Right ventricle myocardium superior (tissue), 1 donor: ENCODE data around the gene RBM34. TPM values are rescaled to one million over a fixed set of nuclear protein-coding genes. Genes with fewer than 3 reads are reported as not detected.
"Not testable (repeated sequence)": the region's sequence is repeated elsewhere in the genome, so short reads cannot be mapped to it uniquely, and the experiment has no call there.

Experiments used
- ATAC-seq: fragments of 200-7000 bp; cut with Tn5 transposase; one replicate; pipeline ENCODE4 v1.9.1; 2020; ENCODE audit warnings: mild to moderate bottlenecking; ENCODE audit not compliant: poor library complexity
- DNase-seq: peaks from one replicate; pipeline ENCODE4 v3.0.0-alpha.2; 2020
- intact Hi-C: fragments of 100-400 bp; cut with DNase I; formaldehyde crosslinking; loops from one replicate; pipeline ENCODE4 v1.11.2; 2022
- total RNA-seq: library from RNA; stranded (reverse); fragmentation: NEBNext Ultra II Directional; extraction: Animal tissue kit (Norgen Biotek cat#: 25700); gene quantifications from one replicate; pipeline ENCODE4 v1.2.1, GENCODE V29; 2021
- donor health status: DM: no; HTN: yes; CAD: no; lungs with severe emphysema.

The RBM34 gene
- total RNA-seq, 1 donor from 2014 or later = 50.1 TPM

DNA sequence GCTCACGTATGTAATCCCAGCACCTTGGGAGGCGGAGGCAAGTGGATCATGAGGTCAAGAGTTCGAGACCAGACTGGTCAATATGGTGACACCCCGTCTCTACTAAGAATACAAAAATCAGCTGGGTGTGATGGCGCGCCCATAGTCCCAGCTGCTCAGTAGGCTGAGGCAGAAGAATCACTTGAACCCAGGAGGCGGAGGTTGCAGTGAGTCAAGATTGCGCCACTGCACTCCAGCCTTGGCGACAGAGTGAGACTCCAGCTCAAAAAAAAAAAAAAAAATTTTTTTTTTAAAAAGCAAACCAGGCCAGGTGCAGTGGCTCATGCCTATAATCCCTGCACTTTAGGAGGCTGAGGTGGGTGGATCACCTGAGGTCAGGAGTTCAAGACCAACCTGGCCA is 1.8 kb downstream of the RBM34 start:
- DNase-seq, intact Hi-C loops: not testable (repeated sequence)

DNA sequence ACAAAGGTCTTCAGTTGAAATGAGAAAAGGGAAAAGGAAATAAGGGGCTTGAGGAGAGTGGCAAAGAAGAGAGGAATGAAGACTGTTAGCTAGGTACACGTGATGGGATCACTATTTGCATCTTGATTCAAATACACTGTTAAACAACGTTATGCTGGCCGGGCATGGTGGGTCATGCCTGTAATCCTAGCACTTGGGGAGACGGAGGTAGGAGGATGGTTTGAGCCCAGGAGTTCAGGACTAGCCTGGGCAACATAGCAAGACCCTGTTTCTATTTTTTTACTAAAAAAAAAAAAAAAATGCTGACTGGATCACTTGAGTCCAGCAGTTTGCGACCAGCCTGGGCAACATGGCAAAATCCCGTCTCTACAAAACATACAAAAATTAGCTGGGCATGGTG is 2.4 kb downstream of the RBM34 start:
- intact Hi-C loops = no loop called here
- no peak for DNase-seq
- ATAC-seq = no peak

More for the DNA sequence above, 1.8 kb downstream of the RBM34 start:
- ATAC-seq = not testable (repeated sequence)

DNA sequence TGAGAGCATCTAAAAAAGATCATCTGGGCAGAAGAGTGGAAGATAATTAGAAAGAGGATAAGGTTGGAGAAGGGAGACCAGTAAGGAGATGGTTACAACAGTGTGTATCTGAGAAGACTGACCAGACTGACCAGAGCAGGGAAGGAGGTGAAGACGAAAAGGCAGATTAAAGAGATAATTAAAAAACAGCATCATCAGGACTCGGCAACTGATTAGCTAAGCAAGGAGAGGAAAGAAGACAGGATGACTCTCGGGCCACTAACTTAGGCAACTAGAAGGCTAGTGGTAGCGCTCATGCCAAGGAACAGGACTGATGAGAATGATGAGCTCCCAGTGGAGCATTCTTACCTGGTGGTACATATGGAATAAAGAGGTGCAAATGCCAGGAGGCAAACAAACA is 3.9 kb downstream of the RBM34 start:
- ATAC-seq (no peak), DNase-seq (no peak)
- intact Hi-C loops = no loop called here

DNA sequence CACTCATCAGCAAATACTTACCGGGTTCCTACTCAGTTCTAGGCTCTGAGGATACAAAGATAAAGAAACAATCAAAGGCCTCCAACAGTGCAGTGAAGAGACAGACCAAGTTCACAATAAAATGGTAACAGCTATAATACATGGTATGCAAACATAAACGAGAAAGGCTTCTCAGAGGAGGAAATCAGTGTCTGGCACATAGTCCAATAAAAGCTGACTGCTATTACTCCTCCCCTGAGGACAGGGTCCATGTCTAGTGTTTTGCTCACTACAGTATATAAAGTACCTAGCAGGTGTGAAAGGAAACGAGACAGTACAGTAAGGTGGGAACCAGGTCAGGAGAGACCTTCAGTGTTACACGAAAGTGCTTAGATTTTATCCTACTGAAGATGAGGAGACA is 4.3 kb downstream of the RBM34 start:
- no peak for ATAC-seq
- intact Hi-C loops = no loop called here

DNA sequence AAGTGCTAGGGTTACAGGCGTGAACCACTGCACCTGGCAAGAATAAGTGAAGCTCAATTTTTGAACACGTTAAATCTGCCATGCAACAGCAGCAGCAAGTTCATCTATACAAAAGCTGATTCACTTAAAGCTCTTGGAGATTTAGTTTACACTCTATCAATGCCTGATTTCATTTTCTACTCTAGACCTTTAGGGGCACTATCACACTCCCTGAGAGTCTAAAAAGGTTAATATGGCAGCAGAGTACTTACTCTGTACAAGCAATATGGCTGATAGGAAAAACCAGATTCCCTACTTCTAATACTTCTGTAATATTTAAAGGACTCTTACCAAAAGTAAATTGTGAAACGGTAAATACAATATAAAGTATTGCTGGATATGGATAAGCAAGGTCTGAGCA is 4.8 kb downstream of the RBM34 start:
- DNase-seq (no peak), ATAC-seq (no peak)
- intact Hi-C loops = no loop called here

More for the DNA sequence above, 4.3 kb downstream of the RBM34 start:
- no peak for DNase-seq

DNA sequence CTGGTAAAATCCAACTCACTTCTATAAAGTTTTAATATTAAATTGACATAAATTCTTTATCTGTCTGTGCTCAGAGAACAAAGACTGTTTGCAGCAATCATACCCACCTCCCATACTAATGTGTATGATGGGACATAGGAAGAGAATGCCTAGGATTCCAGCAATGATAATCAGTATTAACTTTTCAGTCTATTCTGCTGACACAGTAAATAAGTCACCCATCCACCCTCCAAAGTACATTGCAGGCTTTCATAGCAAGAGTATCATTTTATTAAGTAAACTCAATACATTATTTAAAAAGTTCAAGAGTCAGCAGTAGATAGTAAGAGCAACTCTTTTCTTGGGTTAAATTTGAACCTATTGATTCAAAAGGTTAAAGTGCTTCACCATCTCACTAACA is 8.8 kb downstream of the RBM34 start:
- DNase-seq = no peak
- no peak for ATAC-seq
- intact Hi-C loops = no loop called here

DNA sequence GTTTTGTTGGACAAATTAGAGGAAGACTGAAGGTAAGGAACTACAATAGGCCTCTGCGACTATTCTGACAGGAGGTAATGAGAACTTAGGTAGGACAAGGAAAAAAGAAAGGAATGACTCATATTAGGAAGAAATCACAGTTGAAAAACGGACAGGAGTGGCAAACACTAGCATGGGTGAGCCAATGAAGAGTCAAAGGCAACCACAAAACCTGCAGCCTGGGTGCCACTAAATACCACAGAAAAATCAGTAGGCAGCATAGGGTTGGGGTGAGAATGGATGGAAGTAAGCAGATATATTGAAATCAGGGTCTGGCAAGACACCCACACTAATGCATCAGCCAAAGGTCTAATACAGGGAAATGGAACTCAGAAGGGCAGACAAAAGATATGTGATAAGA is 10.0 kb downstream of the RBM34 start:
- no peak for DNase-seq
- intact Hi-C loops = no loop called here
- ATAC-seq = no peak

DNA sequence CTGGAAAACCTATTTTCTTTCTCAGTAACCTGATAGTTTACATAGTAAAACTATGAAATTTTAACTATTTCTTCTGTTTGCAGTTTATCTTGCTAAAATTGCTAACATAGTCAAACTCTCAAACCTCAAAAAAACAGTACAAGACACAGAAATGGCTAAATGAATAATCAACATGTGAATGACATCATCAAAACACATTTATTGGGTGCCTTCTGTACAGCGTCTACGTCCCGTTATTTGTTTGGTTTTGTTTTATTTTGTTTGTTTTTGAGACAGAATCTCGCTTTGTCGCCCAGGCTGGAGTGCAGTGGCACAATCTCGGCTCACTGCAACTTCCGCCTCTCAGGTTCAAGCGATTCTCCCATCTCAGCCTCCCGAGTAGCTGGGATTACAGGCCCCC is 11.2 kb downstream of the RBM34 start:
- intact Hi-C loops = no loop called here

DNA sequence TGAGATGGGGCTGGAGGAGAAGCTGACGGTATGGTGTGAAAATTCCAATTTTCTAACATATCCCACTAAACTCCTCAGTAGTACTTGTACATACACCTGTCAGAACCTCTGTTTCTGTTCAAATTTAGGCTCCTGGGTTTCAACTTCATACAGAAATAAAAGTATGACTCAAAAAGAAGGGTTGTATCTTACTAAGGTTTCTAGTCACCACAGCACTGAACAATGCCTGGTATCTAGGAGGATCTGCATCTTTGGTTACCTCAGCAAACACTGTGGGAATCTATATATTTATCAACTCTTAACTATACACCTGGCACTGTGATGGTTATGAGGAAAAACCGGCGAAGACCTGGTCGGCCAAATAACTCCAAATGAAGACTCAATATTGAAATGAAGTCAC is 13.8 kb downstream of the RBM34 start:
- intact Hi-C loops = no loop called here
- no peak for DNase-seq
- no peak for ATAC-seq

More for the DNA sequence above, 11.2 kb downstream of the RBM34 start:
- ATAC-seq (no peak), DNase-seq (no peak)

DNA sequence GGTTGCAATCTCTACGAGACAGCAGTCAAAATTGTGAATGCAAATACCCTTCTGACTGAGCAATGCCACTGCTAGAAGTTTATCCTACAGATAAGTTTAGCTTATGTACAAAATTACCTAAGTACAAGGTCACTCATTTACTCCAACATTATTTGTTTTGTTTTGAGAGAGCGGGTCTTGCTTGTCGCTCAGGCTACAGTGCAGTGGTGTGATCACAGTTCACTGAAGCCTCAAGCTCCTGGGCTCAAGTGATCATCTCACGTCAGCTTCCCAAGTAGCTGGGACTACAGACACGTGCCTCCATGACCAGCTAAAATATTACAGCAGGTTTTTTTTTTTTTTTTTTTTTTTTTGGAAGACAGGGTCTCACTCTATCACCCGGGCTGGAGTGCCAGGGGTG is 15.4 kb downstream of the RBM34 start:
- DNase-seq (no peak), ATAC-seq (no peak)
- intact Hi-C loops = no loop called here

DNA sequence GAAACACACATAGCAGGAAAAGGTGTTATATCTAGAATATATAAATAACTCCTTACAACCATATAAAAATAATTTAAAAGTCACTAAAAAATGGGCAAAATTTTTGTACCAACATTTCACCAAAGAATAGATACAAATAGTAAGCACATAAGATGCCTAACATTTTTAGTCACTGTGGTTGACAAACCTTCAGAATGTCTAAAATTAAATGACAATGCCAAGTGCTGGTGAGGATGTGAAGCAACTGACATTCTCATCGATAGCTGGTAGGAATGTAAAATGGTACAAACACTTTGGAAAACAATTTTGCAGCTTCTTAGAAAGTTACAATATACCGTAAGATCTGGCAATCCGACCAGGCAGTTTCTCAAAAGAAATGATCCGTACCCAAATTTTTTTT is 18.1 kb downstream of the RBM34 start:
- no peak for DNase-seq
- no peak for ATAC-seq
- intact Hi-C loops = no loop called here

DNA sequence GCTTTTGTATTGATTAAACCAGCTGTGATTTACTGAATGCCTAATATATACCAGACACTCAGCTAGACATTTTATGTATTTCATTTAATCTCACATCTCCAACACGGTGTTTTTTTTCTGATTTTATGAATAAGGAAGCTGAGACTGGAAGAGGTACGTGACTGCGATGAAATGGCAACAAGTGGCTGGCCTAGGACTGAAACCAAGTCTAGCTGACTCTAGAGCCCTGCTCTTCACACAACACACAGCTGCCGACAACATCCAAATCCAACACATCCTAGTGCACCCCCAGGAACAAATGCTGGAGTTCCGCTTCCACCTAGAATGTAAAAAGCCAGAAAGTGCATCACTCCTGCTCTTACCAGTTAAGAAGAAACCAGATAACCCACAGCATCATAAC is 21.7 kb downstream of the RBM34 start:
- DNase-seq (no peak), ATAC-seq (no peak)
- intact Hi-C loops = no loop called here

DNA sequence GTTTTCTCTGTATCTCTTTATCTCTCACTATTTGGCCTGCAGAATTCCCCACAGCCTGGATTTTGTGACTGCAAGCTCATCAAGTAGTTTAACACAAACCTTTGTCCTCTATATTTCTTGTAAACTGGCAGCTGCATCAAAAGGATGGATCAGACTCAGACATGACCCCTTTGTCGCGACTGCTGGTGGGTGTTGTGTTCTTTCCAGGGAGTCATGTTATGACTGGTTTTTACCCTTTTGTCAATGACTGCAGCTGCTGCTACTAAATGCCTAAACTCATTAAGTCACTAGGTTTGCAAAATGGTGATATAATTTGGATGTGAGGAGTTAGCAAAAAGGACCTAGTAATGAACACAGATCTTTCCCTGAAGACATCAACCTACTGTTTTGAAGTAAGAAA is 22.2 kb downstream of the RBM34 start:
- intact Hi-C loops = no loop called here
- no peak for ATAC-seq

DNA sequence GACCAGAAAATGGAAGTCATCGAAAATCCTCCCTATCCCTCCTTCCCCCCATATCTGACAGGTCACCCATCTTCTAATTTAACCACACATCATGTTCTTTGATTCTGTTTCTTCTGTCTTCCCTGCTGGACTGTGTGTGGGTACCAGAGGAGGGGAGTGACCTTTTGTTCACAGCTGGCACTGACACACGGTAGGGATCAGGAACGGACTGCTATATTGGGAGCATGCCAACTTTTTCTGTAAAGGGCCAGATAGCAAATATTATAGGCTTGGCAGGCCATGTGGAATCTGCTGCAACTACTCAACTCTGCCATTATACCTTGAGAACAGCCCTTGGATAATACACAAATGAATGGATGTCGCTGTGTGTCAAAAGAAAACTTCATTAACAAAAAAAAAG is 24.9 kb downstream of the RBM34 start:
- no peak for DNase-seq
- intact Hi-C loops = no loop called here
- ATAC-seq = no peak

More for the DNA sequence above, 22.2 kb downstream of the RBM34 start:
- DNase-seq = no peak

DNA sequence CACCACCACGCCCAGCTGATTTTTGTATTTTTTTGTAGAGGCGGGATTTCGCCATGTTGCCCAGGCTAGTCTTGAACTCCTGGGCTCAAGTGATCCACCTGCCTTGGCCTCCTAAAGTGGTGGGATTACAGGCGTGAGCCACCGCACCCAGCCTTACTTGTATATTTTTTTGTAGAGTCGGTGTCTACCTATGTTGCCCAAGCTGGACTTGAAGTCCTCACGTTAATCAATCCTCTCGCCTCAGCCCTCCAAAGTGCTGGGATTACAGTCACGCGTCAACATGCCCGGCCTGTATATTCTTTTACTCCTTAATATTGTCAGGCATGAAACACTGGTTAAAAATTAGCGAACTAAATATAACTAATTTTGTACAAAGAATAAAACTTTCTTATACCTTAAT is 26.9 kb downstream of the RBM34 start:
- ATAC-seq = no peak
- intact Hi-C loops = no loop called here

DNA sequence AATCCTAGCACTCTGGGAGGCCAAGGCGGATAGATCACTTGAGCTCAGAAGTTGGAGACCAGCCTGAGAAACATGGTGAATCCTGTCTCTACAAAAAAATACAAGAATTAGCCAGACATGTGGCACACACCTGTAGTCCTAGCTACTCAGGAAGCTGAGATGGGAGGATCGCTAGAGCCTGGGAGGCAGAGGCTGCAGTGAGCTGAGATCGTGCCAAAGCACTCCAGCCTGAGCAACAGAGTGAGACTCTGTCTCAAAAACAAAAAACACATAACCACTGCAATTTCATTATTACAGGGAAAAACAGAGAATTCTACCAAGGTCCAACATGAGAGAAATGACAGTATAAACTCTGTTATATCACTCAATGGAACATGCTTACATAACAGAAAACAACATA is 28.0 kb downstream of the RBM34 start:
- intact Hi-C loops = no loop called here
- no peak for DNase-seq
- no peak for ATAC-seq

More for the DNA sequence above, 26.9 kb downstream of the RBM34 start:
- DNase-seq = no peak

DNA sequence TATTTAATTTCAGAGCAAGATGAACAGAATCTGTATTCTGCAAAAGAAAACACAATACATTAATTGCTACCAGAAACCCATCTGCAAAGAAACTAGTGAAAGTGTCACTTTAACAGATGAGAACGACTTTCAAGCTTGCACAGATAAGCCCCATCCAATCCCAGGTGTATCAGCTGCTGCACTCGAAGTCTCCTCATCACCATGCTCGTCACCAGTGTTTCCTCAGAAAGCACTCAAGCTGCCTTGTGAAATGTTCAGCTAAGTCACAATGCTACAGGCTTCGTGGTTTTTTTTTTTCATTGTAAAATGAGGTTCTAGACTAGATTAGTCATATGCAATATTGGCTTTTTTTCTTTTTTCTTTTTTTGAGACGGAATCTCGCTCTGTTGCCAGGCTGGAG is 29.1 kb downstream of the RBM34 start:
- ATAC-seq (no peak), DNase-seq (no peak)
- intact Hi-C loops = no loop called here

DNA sequence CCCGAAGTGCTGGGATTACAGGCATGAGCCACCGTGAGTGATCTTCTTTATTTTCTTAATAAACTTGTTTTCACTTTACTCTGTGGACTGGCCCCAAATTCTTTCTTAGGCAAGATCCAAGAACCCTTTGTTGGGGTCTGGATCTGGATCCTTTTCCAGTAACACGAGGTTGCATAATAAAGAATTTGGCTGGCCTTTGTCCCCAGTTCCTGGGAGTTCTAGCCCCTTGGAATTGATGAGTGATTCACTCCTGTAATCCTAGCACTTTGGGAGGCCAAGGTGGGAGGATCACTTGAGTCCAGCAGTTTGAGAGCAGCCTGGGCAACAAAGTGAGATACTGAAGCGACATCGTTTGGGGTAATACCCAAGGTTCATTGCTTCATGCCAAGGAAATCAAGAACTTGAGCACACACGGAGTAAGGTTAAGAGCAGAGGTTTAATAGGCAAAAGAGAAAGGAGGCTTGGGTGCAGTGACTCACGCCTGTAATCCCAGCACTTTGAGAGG is 30.2 kb downstream of the RBM34 start:
- ATAC-seq (no peak), DNase-seq (no peak)
- intact Hi-C loops = no loop called here

DNA sequence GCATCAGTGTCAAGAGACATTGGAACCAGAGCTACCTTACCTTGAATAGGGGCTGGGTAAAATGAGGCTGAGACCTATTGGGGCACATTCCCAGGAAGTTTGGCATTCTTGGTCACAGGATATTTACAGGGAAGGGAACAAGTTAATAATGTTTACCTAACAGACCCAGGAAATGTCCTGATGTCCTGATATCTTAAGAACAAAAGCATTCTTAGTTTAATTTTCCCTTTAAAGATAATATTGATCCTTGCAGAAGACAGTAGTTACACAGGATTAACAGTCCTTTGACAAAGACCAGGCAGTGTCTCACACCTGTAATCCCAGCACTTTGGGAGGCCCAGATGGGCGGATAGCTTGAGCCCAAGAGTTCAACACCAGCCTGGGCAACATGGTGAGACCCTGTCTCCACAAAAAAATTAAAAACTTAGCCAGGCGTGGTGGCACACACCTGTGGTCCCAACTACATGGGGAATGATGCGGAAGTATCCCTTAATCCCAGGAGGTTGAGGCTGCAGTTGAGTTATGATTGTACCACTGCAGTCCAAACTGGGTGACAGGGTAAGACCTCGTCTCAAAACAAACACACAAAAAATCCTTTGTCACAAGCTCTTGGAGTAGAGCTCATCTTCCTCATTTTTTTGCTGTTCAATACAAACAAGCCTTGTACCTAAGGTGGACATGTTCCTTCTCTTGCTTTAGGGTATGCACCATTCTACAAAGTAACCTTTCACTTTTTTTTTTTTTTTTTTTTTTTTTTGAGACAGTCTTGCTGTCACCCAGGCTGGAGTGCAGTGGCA is 31.1 kb downstream of the RBM34 start:
- no peak for ATAC-seq
- intact Hi-C loops = no loop called here
- no peak for DNase-seq

DNA sequence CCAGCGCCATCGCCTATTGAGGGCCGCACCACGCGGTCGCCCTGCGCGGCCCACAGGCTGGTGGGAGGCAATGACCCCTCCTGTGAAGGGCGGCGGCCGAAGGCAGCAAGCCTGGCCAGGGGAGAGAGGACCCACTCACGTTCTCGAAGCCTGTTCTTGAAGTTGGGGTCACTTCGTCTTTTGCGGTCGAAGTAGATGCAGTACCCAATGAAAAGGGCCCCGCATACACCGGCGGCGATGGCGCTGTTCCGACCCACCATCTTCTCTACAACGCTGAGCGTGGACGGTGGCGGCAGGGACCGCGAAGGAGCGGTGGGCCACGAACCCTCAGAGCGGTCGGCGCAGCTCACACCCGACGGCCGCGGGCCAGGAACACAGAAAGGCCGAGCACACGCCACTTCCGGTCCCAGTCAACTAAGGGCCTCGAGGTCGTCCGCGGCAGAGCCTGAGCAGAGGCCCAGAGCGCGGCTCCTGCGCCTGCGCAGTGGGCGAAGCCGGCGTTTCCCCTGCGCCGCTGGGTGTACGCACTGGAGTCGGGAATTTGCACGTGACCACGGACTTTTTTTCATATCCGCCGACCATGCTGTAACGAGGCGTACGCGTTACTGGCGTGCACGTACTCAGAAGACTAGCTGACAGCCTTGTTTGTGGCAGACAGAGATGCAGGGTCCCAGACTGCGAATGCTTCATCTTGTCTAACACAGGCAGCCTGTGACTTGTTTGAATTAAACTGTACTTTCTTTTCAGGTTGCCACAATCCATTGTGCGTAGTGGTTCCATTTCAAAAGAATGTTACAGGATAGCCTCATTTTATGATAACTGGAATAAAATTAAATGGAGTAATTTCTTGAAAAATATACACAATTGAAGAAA is 32.4 kb downstream of the RBM34 start, which contains the start of gene TOMM20:
TOMM20 (minus strand) TSS at position 382 of the 873 bp plus-strand sequence; CDS start at position 260, 122 bp downstream.
- DNase-seq = peak; percentile 98
- intact Hi-C loops = no loop called here

More for the DNA sequence above, 32.4 kb downstream of the RBM34 start, which contains the start of gene TOMM20:
- ATAC-seq = peak; percentile 99
